ENCODE data around the gene CUL5.

DNA sequence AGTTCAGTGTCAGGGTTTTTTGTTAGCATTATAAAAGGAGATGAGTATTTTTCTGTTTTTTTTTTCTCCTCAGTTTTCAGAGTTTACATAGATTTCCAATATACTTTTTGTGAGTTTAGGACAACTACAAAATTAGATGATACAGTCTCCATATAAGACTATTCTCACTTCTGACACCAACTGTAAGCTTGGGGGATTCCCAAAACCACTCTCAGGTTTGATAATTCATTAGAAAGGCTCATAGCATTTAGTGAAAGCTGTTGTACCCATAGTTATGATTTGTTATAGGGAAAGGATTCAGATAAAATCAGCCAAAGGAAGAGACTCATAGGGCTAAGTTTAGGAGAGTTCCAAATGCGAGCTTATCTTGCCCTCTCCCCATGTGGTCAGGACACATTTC lies 24.1 kb downstream of the CUL5 start:
- TF ChIP-seq, protein P1, sequence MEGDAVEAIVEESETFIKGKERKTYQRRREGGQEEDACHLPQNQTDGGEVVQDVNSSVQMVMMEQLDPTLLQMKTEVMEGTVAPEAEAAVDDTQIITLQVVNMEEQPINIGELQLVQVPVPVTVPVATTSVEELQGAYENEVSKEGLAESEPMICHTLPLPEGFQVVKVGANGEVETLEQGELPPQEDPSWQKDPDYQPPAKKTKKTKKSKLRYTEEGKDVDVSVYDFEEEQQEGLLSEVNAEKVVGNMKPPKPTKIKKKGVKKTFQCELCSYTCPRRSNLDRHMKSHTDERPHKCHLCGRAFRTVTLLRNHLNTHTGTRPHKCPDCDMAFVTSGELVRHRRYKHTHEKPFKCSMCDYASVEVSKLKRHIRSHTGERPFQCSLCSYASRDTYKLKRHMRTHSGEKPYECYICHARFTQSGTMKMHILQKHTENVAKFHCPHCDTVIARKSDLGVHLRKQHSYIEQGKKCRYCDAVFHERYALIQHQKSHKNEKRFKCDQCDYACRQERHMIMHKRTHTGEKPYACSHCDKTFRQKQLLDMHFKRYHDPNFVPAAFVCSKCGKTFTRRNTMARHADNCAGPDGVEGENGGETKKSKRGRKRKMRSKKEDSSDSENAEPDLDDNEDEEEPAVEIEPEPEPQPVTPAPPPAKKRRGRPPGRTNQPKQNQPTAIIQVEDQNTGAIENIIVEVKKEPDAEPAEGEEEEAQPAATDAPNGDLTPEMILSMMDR (IDR thresholded peaks at IDR 0.05; ENCODE audit: low read depth, low read length) = no peak
- no peak for TF ChIP-seq EZH2phosphoT487 (IDR thresholded peaks at IDR 0.05; ENCODE audit: low read depth)

All from OCI-LY3 (cell line).